RPMI8226 (cell line): ENCODE results near the gene THY1.

Source experiments
- DNase-seq: peaks from one replicate; pipeline ENCODE4 v3.0.0-alpha.2; 2015

THY1 gene

DNA sequence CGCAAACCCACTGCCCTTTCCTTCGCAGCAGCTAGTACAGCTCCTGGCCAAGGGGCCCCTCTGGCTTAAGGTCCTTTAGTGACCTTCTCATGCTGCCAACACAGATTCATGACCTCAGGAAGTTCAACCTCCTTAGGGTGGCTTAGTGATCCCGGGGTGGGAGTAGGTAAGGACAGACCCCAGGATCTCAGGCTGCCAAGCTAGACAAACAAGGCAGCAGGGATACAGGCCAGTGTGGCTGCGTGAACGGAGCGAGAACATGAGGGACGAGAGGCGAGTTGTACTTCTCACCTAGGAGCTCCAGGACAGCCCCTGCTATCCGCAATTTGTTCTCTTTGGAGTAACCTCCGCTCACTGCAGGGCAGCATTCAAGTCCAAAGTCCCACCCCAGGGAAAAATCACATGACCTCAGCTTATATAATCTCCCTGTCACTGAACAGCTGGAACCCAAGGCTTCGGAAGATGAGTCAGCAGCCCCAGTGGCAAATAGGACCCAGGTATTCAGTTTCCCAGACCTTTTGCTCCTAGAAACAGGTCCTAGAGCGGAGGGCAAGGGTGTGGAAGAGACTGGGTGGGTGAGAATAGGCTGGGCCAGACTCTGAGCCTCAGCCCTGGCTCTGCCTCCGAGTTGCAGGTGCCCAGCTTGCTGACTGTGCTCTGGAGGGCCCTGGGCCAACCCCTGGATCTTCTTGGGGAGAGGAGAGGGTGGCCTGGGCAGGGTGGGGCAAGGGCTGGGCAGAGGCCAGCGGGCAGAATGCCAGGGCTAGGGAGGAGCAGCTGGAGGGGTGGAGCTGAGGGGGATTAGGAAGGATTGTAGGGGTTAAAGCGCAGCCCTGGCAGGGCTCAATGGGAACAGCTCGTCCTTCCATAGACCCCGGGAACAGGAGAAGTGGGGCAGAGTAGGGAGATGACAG lies 54.6 kb downstream of the THY1 start:
- peak; percentile 87 for DNase-seq

- no peak for DNase-seq
These were observed 55.3 kb downstream of the THY1 start for GRCh38 chr11:119367661-119368120.
